Placental epithelial cell (primary cell): ENCODE results near the gene SLC12A2. TPM values are rescaled to one million over a fixed set of nuclear protein-coding genes. Genes with fewer than 3 reads are reported as not detected.

ENCODE experiments used
- total RNA-seq: library from RNA; depleted of rRNA; stranded (reverse); fragments of >200 nt; gene quantifications from 2 replicates; pipeline ENCODE4 v1.2.3, GENCODE V29; 2012

SLC12A2 gene
- 16.5 and 17.2 TPM in 2 replicates for total RNA-seq

GRCh38 chr5:128083033-128083810 is at the start of gene SLC12A2:
Gene SLC12A2, plus strand, starts transcription at chr5:128083766. Its CDS starts 189 bp downstream, at chr5:128083955.

